ENCODE data around the gene CERS6. TPM values are rescaled to one million over a fixed set of nuclear protein-coding genes. Genes with fewer than 3 reads are reported as not detected.
"Not testable (repeated sequence)": the region's sequence is repeated elsewhere in the genome, so short reads cannot be mapped to it uniquely, and the experiment has no call there.

Gene CERS6
- total RNA-seq, 1 donor from 2014 or later, result 25.7 TPM

GRCh38 chr2:168782271-168782670 lies 326.2 kb downstream of the CERS6 start:
- DNase-seq, result no peak

GRCh38 chr2:168784993-168785392 lies 328.9 kb downstream of the CERS6 start:
- DNase-seq, result no peak

- no peak for DNase-seq
Measured at GRCh38 chr2:168787098-168787781, 331.2 kb downstream of the CERS6 start.

GRCh38 chr2:168787782-168788376 lies 331.8 kb downstream of the CERS6 start:
- no peak for DNase-seq

- no peak for DNase-seq
Measured at GRCh38 chr2:168789776-168790175, 333.7 kb downstream of the CERS6 start.

GRCh38 chr2:168790226-168790902 lies 334.3 kb downstream of the CERS6 start:
- peak; percentile 82 for DNase-seq

GRCh38 chr2:168791140-168791539 lies 335.1 kb downstream of the CERS6 start:
- not testable (repeated sequence) for DNase-seq

- DNase-seq, result no peak
Measured at GRCh38 chr2:168793596-168793995, 337.5 kb downstream of the CERS6 start.

- DNase-seq, result no peak
Measured at GRCh38 chr2:168794968-168795367, 338.9 kb downstream of the CERS6 start.

- no peak for DNase-seq
Measured at GRCh38 chr2:168796090-168796577, 340.1 kb downstream of the CERS6 start.

- DNase-seq, result peak; percentile 92
Measured at GRCh38 chr2:168796583-168797285, 340.7 kb downstream of the CERS6 start.

- DNase-seq, result no peak
Measured at GRCh38 chr2:168797286-168797655, 341.2 kb downstream of the CERS6 start.

GRCh38 chr2:168798076-168798887 lies 342.2 kb downstream of the CERS6 start:
- peak; percentile 48 for DNase-seq

GRCh38 chr2:168798888-168799410 lies 342.9 kb downstream of the CERS6 start:
- peak; percentile 60 for DNase-seq

GRCh38 chr2:168801471-168801870 lies 345.4 kb downstream of the CERS6 start:
- DNase-seq, result no peak

- peak; percentile 26 for DNase-seq
Measured at GRCh38 chr2:168801961-168802858, 346.1 kb downstream of the CERS6 start, which contains the start of gene NOSTRIN. NOSTRIN (plus strand) TSS chr2:168802637; CDS start chr2:168802647, 10 bp downstream.

- no peak for DNase-seq
Measured at GRCh38 chr2:168802859-168803725, 347.0 kb downstream of the CERS6 start.

GRCh38 chr2:168804214-168804613 lies 348.1 kb downstream of the CERS6 start:
- DNase-seq, result peak; percentile 54

- DNase-seq, result no peak
Measured at GRCh38 chr2:168805615-168806014, 349.5 kb downstream of the CERS6 start.

- no peak for DNase-seq
Measured at GRCh38 chr2:168809537-168809936, 353.5 kb downstream of the CERS6 start.

All from dermis blood vessel endothelial cell (primary cell).